Measurements from ENCODE around the gene SPATA31C2. TPM values are rescaled to one million over a fixed set of nuclear protein-coding genes. Genes with fewer than 3 reads are reported as not detected.
"Not testable (repeated sequence)": the region's sequence is repeated elsewhere in the genome, so short reads cannot be mapped to it uniquely, and the experiment has no call there.

Gene SPATA31C2
- total RNA-seq (2014; rRNA removed; shearing (Covaris generic); ENCODE audit: low replicate concordance) = not detected in 2 replicates

GRCh38 chr9:88138375-88138774 lies at the start of gene SPATA31C2:
SPATA31C2 (minus strand) TSS chr9:88138475; CDS start chr9:88138446, 29 bp downstream.
- not testable (repeated sequence) for H3K27me3 ChIP-seq, H3K4me3 ChIP-seq, DNase-seq, H3K9me3 ChIP-seq, H3K36me3 ChIP-seq

GRCh38 chr9:88187631-88188030 lies 49.4 kb upstream of the SPATA31C2 start:
- no peaks in the 10 kb centered on the region for H3K9me3 ChIP-seq
- H3K4me3 ChIP-seq = no peak overlapping the region
- H3K27me3 ChIP-seq = no peaks in the 10 kb centered on the region
- H3K36me3 ChIP-seq = no peaks in the 10 kb centered on the region
- no peak for DNase-seq

DNA sequence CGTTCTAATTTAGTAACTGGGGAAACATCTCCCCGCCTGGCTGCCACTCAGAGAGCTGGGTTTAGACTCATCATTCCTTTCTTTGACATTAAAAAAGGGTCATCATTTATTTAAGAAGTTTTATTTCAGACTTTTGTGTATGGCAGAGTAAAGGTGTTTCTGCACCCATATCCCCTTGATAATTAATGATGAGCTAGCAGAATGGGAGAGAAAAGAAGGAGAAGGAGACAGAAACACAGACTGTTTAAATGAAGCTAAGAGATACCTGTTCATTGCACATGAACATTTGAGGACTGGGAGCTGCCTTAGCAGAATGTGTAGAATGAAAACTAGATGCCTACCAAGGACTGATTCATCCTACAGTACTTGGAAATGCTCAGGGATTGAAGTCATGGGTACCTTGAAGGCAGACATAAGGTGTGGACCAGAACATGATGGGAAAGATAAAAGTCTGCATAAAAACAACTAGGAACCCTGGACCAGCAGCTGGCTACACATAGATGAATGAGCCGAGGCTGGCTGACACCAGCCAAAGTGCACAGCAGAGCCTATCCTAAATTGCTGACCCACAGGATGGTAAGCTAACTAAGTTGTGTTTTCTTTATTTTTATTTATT lies 48.3 kb upstream of the SPATA31C2 start:
- no peak for DNase-seq

DNA sequence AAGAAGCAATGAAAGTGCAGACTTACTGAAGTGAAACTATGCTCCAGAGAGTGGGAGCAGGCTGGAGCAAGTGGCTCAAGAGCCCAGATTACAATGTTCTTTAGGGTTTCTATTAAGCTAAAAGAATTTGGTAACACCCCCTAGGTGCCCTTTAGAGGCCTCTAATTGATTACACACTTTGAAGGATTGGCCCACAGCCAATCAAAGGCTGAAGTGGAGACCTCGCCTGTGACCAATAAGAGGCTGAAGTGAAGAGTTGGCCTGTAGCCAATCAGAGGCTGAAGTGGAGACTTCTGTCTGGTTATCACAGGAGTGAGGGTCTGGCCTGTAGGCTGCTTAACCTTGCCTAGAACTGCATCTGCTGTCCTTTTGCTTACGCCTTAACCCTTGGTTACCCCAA lies 46.7 kb upstream of the SPATA31C2 start:
- no peak for DNase-seq

More for the DNA sequence above, 48.3 kb upstream of the SPATA31C2 start:
- no peaks in the 10 kb centered on the region for H3K9me3 ChIP-seq
- H3K27me3 ChIP-seq = no peaks in the 10 kb centered on the region
- no peaks in the 10 kb centered on the region for H3K36me3 ChIP-seq
- no peak overlapping the region for H3K4me3 ChIP-seq

DNA sequence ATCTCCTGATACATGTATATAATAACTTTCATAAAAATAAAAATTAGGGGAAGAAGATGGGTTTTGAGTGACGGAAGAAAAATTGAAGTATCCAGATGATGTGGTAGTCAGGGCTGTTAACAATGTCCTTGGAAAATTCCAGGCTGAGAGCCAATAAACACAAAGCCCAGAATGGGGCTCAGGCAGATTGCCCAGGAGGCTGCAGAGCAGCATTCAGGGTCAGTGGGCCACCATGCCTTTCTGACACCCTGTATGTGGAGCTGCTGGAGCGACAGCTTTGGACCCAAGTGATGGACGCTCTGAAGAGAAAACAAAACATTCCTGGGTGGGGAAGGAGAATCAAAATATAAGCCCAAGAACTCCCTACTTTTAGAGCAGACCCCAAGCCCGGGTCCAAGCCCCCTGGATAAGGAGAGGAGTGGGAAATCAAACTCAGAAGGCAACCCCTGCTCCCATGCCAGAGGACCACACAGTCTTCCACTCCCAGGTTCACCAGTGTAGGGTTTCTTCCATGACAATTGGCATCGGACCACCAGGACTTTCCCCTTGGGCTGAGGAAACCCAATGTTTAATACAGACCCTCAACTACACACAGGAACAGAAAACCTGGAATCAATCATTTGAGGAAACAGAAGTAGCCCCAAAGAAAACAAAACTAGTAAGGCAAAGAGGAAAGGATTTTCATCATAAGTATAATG lies 45.7 kb upstream of the SPATA31C2 start:
- no peak for DNase-seq
- H3K9me3 ChIP-seq = no peaks in the 10 kb centered on the region
- no peaks in the 10 kb centered on the region for H3K27me3 ChIP-seq
- H3K36me3 ChIP-seq = no peaks in the 10 kb centered on the region
- H3K4me3 ChIP-seq = no peak overlapping the region

More for the DNA sequence above, 46.7 kb upstream of the SPATA31C2 start:
- no peaks in the 10 kb centered on the region for H3K27me3 ChIP-seq
- no peaks in the 10 kb centered on the region for H3K9me3 ChIP-seq
- H3K4me3 ChIP-seq = no peak overlapping the region
- H3K36me3 ChIP-seq = no peaks in the 10 kb centered on the region

DNA sequence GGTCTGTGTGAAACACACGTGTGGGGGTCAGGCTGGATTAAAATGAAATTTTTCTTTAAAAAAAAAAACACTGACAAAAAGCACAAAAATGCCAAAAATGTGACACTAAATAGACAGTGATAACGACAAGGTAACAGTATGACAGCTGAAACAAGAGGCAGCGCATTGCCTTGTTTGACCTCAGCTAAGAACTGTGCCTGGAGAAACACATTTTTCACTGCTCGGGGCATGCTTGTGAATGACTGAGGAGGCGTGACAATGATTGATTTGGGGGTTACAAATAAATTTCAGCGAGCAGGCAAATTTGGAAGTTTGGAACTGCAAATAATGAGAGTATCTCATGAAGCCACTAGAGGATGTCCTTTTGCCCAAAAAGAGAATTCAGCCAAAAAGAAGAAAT lies 44.2 kb upstream of the SPATA31C2 start:
- no peak for DNase-seq
- H3K9me3 ChIP-seq = no peaks in the 10 kb centered on the region
- H3K4me3 ChIP-seq = no peak overlapping the region
- H3K27me3 ChIP-seq = no peaks in the 10 kb centered on the region
- H3K36me3 ChIP-seq = no peaks in the 10 kb centered on the region

DNA sequence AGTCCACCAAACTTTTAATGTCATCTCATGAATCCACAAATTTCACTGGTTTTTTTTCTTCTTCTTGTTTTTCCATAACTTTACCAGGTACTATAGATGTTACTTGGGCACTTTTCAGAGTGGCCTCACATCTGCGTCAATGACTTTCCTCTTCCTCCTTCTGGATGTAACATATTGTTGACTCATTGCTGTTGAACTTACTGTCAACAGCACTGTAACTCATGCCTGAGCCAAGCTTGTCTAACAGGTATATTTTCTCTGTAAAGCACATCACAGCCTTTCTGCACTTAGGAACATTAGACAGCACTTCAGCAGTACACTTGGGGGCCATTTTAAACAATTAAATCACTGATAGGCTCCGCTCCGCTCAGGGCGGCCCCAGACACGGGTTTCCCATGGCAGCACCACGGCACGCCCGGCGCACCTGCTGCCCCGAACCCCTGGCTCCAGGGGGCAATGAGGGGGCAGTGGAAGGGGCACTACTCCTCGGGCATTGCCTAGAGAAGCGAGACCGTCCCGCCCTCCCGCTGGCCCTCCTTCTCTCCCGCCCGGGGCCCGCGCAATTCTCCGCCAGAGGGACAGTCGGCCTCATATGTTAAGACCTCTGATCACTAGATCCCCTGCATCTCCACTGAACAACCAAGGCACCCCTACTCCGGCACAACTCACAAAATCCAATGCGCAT lies 41.9 kb upstream of the SPATA31C2 start:
- no peaks in the 10 kb centered on the region for H3K36me3 ChIP-seq
- no peak for DNase-seq
- no peaks in the 10 kb centered on the region for H3K27me3 ChIP-seq
- H3K4me3 ChIP-seq = no peak overlapping the region
- no peaks in the 10 kb centered on the region for H3K9me3 ChIP-seq

DNA sequence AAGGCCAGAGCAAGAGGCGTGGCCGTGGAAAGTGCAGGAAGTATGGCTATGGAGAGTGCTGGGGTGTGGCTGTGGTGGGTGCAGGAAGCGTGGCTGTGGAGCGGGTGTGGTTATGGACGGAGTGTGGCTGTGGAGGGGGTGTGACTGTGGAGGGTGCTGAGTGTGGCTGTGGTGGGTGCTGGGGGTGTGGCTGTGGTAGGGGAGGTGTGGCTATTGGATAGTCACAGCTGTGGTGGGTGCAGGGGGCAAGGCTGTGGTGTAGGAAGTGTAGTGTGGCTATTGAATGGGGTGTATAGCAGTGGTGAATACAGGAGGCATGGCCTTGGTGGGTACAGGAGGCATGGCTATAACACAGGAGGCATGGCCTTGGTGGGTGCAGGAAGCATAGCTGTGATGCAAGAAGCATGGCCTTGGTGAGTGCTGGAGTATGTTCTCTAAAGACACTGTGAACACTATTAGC lies 40.8 kb upstream of the SPATA31C2 start:
- Histone ChIP-seq H3K4me3 (no peak overlapping the region), H3K9me3 (no peaks in the 10 kb centered on the region), H3K36me3 (no peaks in the 10 kb centered on the region), H3K27me3 (no peaks in the 10 kb centered on the region)
- DNase-seq = no peak

GRCh38 chr9:88178641-88179040 lies 40.4 kb upstream of the SPATA31C2 start:
- Histone ChIP-seq H3K4me3 (no peak overlapping the region), H3K9me3 (no peaks in the 10 kb centered on the region), H3K36me3 (no peaks in the 10 kb centered on the region), H3K27me3 (no peaks in the 10 kb centered on the region)
- no peak for DNase-seq

GRCh38 chr9:88177371-88177770 lies 39.1 kb upstream of the SPATA31C2 start:
- no peaks in the 10 kb centered on the region for H3K9me3 ChIP-seq
- H3K36me3 ChIP-seq = no peaks in the 10 kb centered on the region
- no peak for DNase-seq
- H3K4me3 ChIP-seq = no peak overlapping the region
- H3K27me3 ChIP-seq = no peaks in the 10 kb centered on the region

- Histone ChIP-seq H3K27me3 (no peaks in the 10 kb centered on the region), H3K4me3 (no peak overlapping the region), H3K36me3 (no peaks in the 10 kb centered on the region), H3K9me3 (no peaks in the 10 kb centered on the region)
- DNase-seq = no peak
Observed at GRCh38 chr9:88174324-88174723, 36.0 kb upstream of the SPATA31C2 start.

- peaks cover 2% of the 10 kb centered on the region; the same call in 1 of the 2 replicates for H3K9me3 ChIP-seq
- no peaks in the 10 kb centered on the region for H3K27me3 ChIP-seq
- no peak overlapping the region for H3K4me3 ChIP-seq
- H3K36me3 ChIP-seq = no peaks in the 10 kb centered on the region
- peak; percentile 47 for DNase-seq
Observed at GRCh38 chr9:88173378-88173999, 35.2 kb upstream of the SPATA31C2 start.

DNA sequence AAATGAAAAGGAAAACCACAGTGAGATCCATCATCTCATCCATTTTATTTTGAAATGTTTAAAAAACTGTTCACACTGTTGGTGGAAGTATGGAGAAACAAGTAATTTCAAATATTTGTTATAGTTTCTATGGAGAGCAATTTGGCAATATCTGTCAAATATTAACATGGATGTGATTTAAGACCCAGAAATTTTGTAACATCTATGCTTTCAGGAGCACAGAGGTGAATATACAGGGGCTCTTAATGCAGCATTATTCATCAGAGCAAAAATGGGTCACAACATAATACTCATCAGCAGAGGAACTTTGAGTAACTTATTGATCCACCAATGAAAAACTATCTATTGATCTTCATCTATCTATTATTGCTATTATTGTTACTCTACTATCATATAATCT lies 31.4 kb upstream of the SPATA31C2 start:
- H3K9me3 ChIP-seq = peaks cover 3% of the 10 kb centered on the region; the same call in 1 of the 2 replicates
- H3K27me3 ChIP-seq = no peaks in the 10 kb centered on the region
- no peak overlapping the region for H3K4me3 ChIP-seq
- H3K36me3 ChIP-seq = no peaks in the 10 kb centered on the region
- no peak for DNase-seq

DNA sequence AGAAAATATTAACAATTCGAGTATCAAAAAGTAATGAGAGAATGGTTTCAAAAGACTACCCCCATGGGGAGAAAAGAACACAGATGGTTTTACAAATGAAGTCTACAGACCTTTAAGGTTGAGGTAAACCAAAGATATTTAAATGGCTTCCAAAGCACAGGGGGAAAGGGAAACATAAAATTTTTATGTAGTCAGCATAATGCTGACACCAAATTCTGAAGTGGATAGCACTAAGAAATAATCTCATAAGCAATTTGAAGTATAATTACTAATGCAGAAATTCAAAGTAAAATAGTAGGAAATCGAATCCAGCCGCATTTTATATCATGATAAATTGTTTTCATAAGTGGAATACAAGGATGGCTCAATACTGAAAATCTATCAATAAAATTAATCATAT lies 30.3 kb upstream of the SPATA31C2 start:
- Histone ChIP-seq H3K9me3 (peaks cover 3% of the 10 kb centered on the region; the same call in 1 of the 2 replicates), H3K36me3 (no peaks in the 10 kb centered on the region), H3K27me3 (no peaks in the 10 kb centered on the region), H3K4me3 (no peak overlapping the region)
- no peak for DNase-seq

- Histone ChIP-seq H3K27me3 (no peaks in the 10 kb centered on the region), H3K36me3 (no peaks in the 10 kb centered on the region), H3K9me3 (peaks cover 3% of the 10 kb centered on the region; the same call in 1 of the 2 replicates), H3K4me3 (no peak overlapping the region)
- DNase-seq = no peak
Observed at GRCh38 chr9:88166660-88167059, 28.4 kb upstream of the SPATA31C2 start.

- no peak for DNase-seq
- Histone ChIP-seq H3K36me3 (no peaks in the 10 kb centered on the region), H3K9me3 (peaks cover 3% of the 10 kb centered on the region; the same call in 1 of the 2 replicates), H3K27me3 (no peaks in the 10 kb centered on the region), H3K4me3 (no peak overlapping the region)
Observed at GRCh38 chr9:88164850-88165249, 26.6 kb upstream of the SPATA31C2 start.

- Histone ChIP-seq H3K27me3 (no peaks in the 10 kb centered on the region), H3K36me3 (no peaks in the 10 kb centered on the region), H3K9me3 (no peaks in the 10 kb centered on the region), H3K4me3 (no peak overlapping the region)
- DNase-seq = no peak
Observed at GRCh38 chr9:88161144-88161543, 22.9 kb upstream of the SPATA31C2 start.

Measured in MG63 (cell line).